Right hindlimb (tissue), 1 donor: ENCODE results near the gene DDR1.
"Not testable (repeated sequence)": the region's sequence is repeated elsewhere in the genome, so short reads cannot be mapped to it uniquely, and the experiment has no call there.

Experiments
- DNase-seq: peaks from one replicate; pipeline ENCODE4 v3.0.0-alpha.2; 2018

The DDR1 gene

DNA sequence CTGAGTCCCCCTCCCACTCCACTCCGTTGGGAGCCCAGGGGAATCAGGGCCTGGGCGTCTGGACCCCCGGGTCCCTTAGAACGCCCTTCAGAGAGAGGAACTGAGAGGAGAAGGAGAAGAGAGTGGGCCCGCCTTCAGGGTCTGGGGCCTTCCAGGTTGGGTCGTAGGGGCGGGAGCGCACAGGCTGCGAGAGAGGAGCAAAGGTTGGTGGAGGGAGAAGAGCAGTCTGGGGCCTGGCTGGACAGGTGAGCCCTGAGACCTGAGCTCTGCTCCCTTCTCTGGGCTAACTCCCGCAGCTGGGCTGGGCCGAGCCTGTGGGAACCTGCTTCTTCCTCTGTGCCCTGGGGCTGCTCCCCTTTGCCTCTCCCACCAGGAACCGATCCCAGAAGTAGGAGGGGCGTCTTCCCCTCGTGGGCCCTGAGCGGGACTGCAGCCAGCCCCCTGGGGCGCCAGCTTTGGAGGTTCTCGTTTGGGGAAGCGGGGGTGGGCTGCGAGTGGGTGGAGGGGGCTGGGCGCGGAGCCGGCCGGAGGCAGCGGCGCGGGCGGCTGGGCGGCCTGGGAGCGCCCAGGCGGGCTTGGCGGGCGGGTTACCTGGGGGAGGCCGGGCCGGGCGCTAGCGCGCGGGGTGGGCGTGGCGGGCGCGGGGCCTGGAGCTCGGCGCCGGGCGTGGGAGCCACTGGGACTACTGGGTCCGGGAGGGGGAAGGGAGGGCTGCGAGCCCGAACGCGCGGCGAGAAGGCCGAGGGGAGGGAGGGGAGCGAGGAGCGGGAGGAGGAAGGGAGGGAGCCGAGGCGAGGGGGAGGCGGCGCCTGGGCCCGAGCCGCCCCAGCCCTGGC lies at the start of gene DDR1:
TSS of gene DDR1 (plus strand) at position 835 of the 836 bp plus-strand sequence. CDS start 4,211 bp downstream, outside the sequence.
- peak; percentile 91 for DNase-seq

- DNase-seq: no peak
Observed at GRCh38 chr6:30834646-30835045, 49.7 kb upstream of the DDR1 start.

GRCh38 chr6:30835576-30835975 lies 48.7 kb upstream of the DDR1 start:
- DNase-seq: no peak

GRCh38 chr6:30836431-30836866 lies 47.9 kb upstream of the DDR1 start:
- peak; percentile 45 for DNase-seq

- no peak for DNase-seq
Observed at GRCh38 chr6:30836957-30837356, 47.4 kb upstream of the DDR1 start.

GRCh38 chr6:30837432-30837831 lies 46.9 kb upstream of the DDR1 start:
- no peak for DNase-seq

GRCh38 chr6:30837870-30838269 lies 46.4 kb upstream of the DDR1 start:
- no peak for DNase-seq

DNA sequence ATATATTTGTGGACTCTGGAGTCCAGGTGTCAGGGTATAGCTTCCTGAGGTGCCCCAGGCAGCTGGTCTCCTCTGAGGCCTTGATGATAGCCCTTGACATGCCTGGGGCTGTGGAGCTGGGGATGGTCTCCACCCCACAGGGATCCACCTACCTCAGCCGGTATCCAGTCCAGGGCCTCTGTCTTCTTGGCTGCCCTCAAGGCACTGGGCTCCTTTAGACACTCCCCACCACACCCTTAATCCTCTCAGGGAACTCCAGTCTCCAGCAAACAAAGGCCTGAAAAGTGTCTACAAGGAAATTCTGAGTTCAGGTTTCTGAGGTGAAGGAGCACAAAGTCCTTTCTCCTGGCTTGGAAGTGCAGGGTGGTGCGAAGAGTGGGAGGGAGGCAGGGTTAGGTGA lies 44.6 kb upstream of the DDR1 start:
- no peak for DNase-seq

GRCh38 chr6:30840084-30840934 lies 44.0 kb upstream of the DDR1 start:
- DNase-seq: no peak

DNA sequence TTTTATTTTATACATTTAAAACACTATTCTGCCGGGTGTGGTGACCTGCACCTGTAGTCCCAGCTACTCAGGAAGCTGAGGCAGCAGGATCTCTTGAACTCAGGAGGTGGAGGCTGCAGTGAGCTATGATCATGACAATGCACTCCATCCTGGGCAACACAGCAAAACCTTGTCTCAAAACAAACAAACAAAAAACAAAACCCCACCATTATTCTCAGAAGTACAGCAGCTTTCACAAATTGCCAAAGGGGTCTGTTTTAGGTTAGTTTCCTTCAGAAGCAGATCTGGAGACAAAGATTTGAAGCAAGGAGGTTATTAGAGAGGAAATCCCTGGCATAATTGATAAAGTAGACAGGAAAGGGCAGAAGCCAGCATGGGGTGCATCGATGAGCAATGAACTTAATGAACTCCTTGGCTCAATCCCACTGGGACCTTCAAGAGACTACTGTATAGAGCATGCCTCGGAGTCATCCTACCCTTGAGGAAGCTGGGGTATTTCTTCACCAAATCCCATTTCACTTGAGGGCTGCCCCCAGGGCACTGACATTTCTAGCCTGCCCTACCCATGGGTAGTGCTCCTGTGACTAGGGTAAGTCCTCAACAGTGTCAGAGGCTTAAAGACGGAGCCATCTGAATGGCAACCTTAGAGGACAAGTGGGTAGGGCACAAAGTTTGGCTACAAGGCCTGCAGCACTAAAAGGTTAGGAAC lies 43.2 kb upstream of the DDR1 start:
- no peak for DNase-seq

DNA sequence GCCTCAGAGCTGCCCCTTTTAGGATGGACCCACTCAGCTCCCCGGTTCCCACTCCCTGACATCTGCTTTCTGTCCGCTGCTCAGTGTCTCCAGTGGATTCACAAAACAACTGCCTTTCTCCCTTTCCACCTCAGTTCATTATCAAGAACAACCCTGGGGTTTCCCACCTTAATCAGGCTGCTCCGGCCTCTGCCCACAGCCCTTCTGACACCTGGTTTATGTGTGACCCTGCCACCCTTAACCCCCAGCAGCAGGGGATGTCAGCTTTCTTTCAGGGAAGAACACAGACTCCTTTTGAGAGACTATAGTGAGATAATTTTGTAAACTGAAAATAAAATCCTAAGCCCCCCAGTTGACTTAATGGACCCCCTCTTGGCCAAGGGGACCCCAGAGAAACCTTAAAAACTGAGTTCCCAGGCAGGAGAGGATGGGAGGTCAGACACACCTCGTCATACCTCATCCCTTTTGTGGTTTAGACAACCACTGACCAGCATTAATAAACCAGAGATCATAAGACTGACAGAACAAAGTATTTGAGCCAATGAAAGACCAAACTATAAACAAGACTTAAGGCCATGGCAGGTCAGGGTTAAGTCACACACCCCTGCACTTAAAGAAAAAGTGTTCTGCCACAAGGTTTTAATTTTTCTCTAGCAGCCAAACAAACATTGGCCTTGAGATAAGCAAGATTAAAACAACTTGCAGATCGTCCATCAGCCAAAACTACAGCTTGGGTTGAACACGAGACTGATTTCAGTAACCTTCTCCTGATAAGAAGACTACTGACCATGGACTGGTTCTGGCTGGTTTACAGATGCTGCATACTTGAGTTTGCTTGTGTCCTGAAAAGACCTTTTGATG lies 42.4 kb upstream of the DDR1 start:
- no peak for DNase-seq

DNA sequence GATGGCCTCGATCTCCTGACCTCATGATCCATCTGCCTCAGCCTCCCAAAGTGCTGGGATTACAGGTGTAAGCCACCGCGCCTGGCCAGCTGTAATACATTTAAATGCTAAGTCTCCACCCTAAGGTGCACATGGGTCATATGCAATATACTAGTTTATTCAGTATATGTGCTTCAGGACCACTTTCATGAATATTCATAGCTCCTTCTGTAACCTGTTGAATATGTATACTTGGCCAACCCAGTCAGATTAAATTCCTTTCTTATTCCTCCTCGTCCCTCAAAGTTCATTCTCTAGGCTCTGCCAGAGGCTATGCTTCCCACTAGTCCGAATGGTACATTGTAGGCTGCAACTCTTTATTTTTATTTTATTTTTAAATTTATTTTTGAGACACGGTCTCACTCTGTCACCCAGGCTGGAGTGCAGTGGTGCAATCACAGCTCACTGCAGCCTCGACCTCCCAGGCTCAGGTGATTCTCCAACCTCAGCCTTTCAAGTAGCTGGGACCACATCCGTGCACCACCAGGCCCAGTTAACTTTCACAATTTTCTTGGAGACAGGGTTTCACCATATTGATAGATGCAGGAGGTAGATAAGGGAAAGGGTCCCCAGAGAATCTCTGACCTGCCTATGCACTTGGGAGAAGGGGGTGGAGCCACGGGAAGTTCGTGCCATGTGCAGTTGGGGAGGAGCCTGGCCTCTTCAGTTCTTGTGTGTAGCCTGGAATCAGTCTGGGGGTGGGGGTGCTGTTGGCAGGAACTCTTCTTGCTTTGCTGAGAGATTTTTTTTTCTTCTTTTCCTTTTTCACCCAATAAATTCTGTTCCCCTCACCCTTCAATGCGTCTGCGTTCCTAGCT lies 41.3 kb upstream of the DDR1 start:
- DNase-seq: no peak

DNA sequence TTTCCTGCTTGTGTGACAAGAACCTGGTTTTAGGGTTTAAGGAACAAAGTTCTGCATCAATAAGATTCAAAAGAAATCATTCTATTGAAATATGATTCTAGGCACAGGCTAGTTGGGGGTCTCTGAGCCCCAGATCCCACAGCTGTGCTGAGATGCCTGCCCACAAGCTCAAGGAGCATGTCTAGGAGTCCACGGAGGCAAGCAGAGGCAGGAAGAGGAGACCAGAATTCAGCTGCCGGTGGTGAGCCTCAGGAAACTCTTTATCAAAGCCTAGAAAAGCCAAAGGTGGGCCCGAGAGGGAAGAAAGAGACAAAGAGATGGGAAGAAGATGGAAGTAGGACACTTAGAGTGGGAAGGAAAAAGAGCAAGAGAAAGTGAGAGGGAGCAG lies 40.7 kb upstream of the DDR1 start:
- no peak for DNase-seq

DNA sequence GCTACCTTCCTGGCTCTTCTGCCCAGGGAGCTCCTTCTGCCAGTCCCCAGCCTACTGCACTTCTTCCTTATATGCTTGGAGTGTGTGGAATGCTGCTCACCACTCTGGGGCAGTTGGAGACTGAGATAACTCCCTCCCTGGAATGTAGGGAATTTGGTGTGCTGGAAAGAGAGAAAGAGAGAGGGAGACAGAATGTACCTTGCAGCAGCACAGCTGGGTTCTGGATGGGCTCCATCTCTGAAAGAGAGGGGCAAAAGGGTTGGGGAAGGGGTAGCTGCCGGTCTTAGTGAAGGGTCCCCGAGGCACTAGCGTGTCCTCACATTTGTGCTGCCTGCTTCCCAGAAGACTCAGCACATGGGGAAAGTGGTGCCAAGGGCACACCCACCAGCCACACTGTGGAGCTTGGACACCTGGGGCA lies 40.2 kb upstream of the DDR1 start:
- no peak for DNase-seq

DNA sequence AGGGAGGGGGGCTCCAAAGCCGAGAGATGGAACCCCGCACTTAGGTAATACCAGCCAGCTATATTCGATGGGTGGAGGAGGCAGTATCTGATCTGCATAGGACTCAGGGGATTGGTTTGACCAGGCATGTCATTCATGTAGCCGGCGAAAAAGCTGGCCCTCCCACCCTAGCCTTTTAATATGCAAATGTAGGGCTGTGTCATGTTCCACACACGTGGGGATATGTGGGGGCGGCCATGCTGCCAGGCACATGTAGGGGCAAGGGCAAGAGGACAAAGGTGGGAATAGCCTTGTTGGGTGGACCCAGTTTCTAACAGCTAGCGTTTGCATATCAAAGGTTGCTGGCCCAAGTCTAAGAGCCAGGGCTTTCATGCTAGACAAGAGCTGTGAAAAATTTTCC lies 39.1 kb upstream of the DDR1 start:
- no peak for DNase-seq

- no peak for DNase-seq
Observed at GRCh38 chr6:30847421-30847970, 36.8 kb upstream of the DDR1 start.

- DNase-seq: no peak
Observed at GRCh38 chr6:30847971-30848436, 36.3 kb upstream of the DDR1 start.

DNA sequence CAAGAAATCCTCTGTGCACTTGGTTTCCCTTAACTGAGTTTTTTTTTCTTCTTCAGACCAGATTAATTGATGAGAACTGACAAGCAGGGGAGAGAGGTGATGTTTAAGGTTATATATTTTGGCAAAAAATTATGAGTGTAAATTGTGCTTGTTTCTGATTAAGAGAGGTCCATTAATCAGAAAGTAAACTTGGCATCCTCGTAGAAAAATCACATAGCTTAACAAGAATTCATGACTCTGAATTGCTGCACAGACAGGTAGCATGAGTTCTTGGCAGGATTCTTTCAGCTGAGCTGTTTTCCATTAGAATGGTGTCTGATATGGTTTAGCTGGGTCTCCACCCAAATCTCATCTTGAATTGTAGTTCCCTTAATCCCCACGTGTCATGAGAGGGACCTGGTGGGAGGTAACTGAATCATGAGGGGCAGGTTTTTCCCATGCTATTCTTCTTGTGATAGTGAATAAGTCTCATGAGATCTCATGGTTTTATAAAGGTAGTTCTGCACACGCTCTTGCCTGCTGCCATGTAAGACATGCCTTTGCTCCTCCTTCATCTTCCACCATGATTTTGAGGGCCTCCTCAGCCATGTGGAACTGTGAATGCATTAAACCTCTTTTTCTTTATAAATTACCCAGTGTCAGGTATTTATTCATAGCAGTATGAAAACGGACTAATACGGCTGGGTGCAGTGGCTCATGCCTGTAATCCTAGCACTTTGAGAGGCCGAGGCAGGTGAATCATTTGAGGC lies 34.2 kb upstream of the DDR1 start:
- DNase-seq: no peak

- DNase-seq: not testable (repeated sequence)
Observed at GRCh38 chr6:30852459-30852858, 31.9 kb upstream of the DDR1 start.
